ENCODE data around the gene MOV10L1. TPM values are rescaled to one million over a fixed set of nuclear protein-coding genes. Genes with fewer than 3 reads are reported as not detected.
"Not testable (repeated sequence)": the region's sequence is repeated elsewhere in the genome, so short reads cannot be mapped to it uniquely, and the experiment has no call there.

Gene MOV10L1
- total RNA-seq, 4 donors from 2014 or later, result 0.33 to 1.5 (median 1.0) TPM

- no peak overlapping the region for H3K4me3 ChIP-seq (replicated peaks in 1 of 3)
- no peaks in the 10 kb centered on the region for H3K9me3 ChIP-seq
- DNase-seq, result no peak
- H3K4me1 ChIP-seq, result no peaks in the 10 kb centered on the region
- intact Hi-C loops (cut with DNase I), result no loop called here
- no peak for TF ChIP-seq CTCF (IDR thresholded peaks at IDR 0.05)
- TF ChIP-seq POLR2A (IDR thresholded peaks at IDR 0.05), result no peak
- H3K27me3 ChIP-seq, result no peaks in the 10 kb centered on the region
- no peak overlapping the region for H3K27ac ChIP-seq
- WGBS, 2 donors, result 81 to 85% methylated on average over 7 to 10 of the region's 10 CpGs
- H3K36me3 ChIP-seq, result no peaks in the 10 kb centered on the region
Observed at GRCh38 chr22:50084080-50084477, 5.7 kb upstream of the MOV10L1 start.

GRCh38 chr22:50084614-50085021 is 5.2 kb upstream of the MOV10L1 start:
- Histone ChIP-seq H3K9me3 (no peaks in the 10 kb centered on the region), H3K4me1 (no peaks in the 10 kb centered on the region), H3K27me3 (peaks cover 4% of the 10 kb centered on the region), H3K36me3 (no peaks in the 10 kb centered on the region), H3K27ac (no peak overlapping the region), H3K4me3 (replicated peaks in 1 of 3) (no peak overlapping the region)
- WGBS, 2 donors, result 79 to 89% methylated on average over 16 of the region's 16 CpGs
- intact Hi-C loops (cut with DNase I), result no loop called here
- TF ChIP-seq CTCF (IDR thresholded peaks at IDR 0.05) (no peak), POLR2A (IDR thresholded peaks at IDR 0.05) (no peak)
- no peak for DNase-seq

GRCh38 chr22:50085211-50085972 is 4.4 kb upstream of the MOV10L1 start, which contains the start of gene MLC1:
TSS of gene MLC1 (minus strand) at chr22:50085426. CDS start at chr22:50084902, 524 bp downstream.
- no peak for DNase-seq
- H3K9me3 ChIP-seq, result no peaks in the 10 kb centered on the region
- no peaks in the 10 kb centered on the region for H3K4me1 ChIP-seq
- intact Hi-C loops (cut with DNase I), result no loop called here
- no peak within 1 kb of the TSS for H3K4me3 ChIP-seq (replicated peaks in 1 of 3)
- no peak for TF ChIP-seq CTCF (IDR thresholded peaks at IDR 0.05)
- TF ChIP-seq POLR2A (IDR thresholded peaks at IDR 0.05), result no peak
- H3K36me3 ChIP-seq, result no peaks in the 10 kb centered on the region
- peaks cover 5% of the 10 kb centered on the region for H3K27me3 ChIP-seq
- H3K27ac ChIP-seq, result no peak within 1 kb of the TSS
- 53 to 57% methylated on average over 29 of the region's 29 CpGs for WGBS, 2 donors

GRCh38 chr22:50086526-50086925 is 3.3 kb upstream of the MOV10L1 start:
- TF ChIP-seq CTCF (IDR thresholded peaks at IDR 0.05), result no peak
- H3K4me1 ChIP-seq, result no peaks in the 10 kb centered on the region
- H3K27ac ChIP-seq, result no peak overlapping the region
- intact Hi-C loops (cut with DNase I), result no loop called here
- H3K9me3 ChIP-seq, result no peaks in the 10 kb centered on the region
- H3K4me3 ChIP-seq (replicated peaks in 1 of 3), result no peak overlapping the region
- DNase-seq, result no peak
- H3K36me3 ChIP-seq, result no peaks in the 10 kb centered on the region
- H3K27me3 ChIP-seq, result peaks cover 5% of the 10 kb centered on the region
- 77 to 79% methylated on average over 5 of the region's 5 CpGs for WGBS, 2 donors

- 84 to 93% methylated on average over 4 of the region's 4 CpGs for WGBS, 2 donors
- H3K4me3 ChIP-seq (replicated peaks in 1 of 3); H3K36me3 ChIP-seq; H3K9me3 ChIP-seq; H3K4me1 ChIP-seq; H3K27me3 ChIP-seq; intact Hi-C loops (cut with DNase I); H3K27ac ChIP-seq; DNase-seq: not testable (repeated sequence)
Observed at GRCh38 chr22:50086975-50087374, 2.8 kb upstream of the MOV10L1 start.

Measured in thyroid gland (tissue), 4 donors.